BJ (cell line): ENCODE data around the gene ASB15. TPM values are rescaled to one million over a fixed set of nuclear protein-coding genes. Genes with fewer than 3 reads are reported as not detected.

Experiments
- CTCF ChIA-PET: fragments of 350-600 bp; formaldehyde crosslinking; extraction: SDS; loops from one replicate; lab custom pipeline; 2021; ENCODE audit warnings: antibody characterized with exemption, inconsistent platforms; lab: Yijun Ruan, JAX
- POLR2A ChIA-PET: fragments of 300-600 bp; sonication (Branson Sonifier 250); formaldehyde crosslinking; extraction: SDS; loops from one replicate; lab custom pipeline; 2021; ENCODE audit warnings: antibody characterized with exemption; lab: Charles Lee
- DNase-seq: peaks from one replicate; pipeline ENCODE4 v3.0.0-alpha.2; 2011; ENCODE audit warnings: low read depth
- H3K27me3 ChIP-seq: 2 replicates; pipeline ENCODE4 v1.6.0; 2011; ENCODE audit warnings: low read length; ENCODE audit not compliant: control insufficient read depth, insufficient read depth
- H3K36me3 ChIP-seq: 2 replicates; pipeline ENCODE4 v1.5.1; 2011; ENCODE audit warnings: low read length; ENCODE audit not compliant: control insufficient read depth, insufficient read depth
- H3K4me3 ChIP-seq: 2 replicates; pipeline ENCODE4 v1.5.1; 2011; ENCODE audit warnings: low read depth, mild to moderate bottlenecking, control low read depth, low read length
- CTCF ChIP-seq: IDR thresholded peaks from 2 replicates; pipeline ENCODE4 v1.5.1; 2011; ENCODE audit warnings: low read depth, mild to moderate bottlenecking, control low read depth, inconsistent platforms, low read length, moderate library complexity; ENCODE audit not compliant: insufficient read depth
- polyA plus RNA-seq: library from polyadenylated mRNA; depleted of rRNA; stranded (reverse); fragments of >200 nt; gene quantifications from 2 replicates; pipeline ENCODE4 v1.2.3, GENCODE V29; 2011; rRNA removed

ASB15 gene
- polyA plus RNA-seq, 1 experiment, result not detected

GRCh38 chr7:123680580-123680979 lies 79.0 kb downstream of the ASB15 start:
- ChIA-PET CTCF (interaction anchor here (0.7 to 1.4 kb wide), 2 partner anchors 16 to 186 kb away, joined by 3 read pairs; no protein-coding TSS in a partner anchor), POLR2A (no interaction called here)
- TF ChIP-seq CTCF, result no peak
- no peak overlapping the region for H3K4me3 ChIP-seq
- DNase-seq, result no peak
- no peaks in the 10 kb centered on the region for H3K36me3 ChIP-seq
- no peaks in the 10 kb centered on the region for H3K27me3 ChIP-seq

GRCh38 chr7:123681561-123681960 lies 79.9 kb downstream of the ASB15 start:
- Histone ChIP-seq H3K27me3 (no peaks in the 10 kb centered on the region), H3K4me3 (no peak overlapping the region), H3K36me3 (no peaks in the 10 kb centered on the region)
- ChIA-PET CTCF (interaction anchor here (0.6 to 1.9 kb wide), 5 partner anchors 20 to 187 kb away, joined by 3 to 23 read pairs (median 8); no protein-coding TSS in a partner anchor), POLR2A (no interaction called here)
- DNase-seq, result no peak
- TF ChIP-seq CTCF, result no peak

- DNase-seq, result peak; percentile 28
- Histone ChIP-seq H3K36me3 (no peaks in the 10 kb centered on the region), H3K4me3 (no peak overlapping the region), H3K27me3 (no peaks in the 10 kb centered on the region)
- ChIA-PET CTCF (interaction anchor here (0.8 to 1.9 kb wide), 10 partner anchors 8 to 190 kb away, joined by 3 to 23 read pairs (median 5); no protein-coding TSS in a partner anchor), POLR2A (interaction anchor here (0.6 kb wide), 1 partner anchor 9 kb away, joined by 4 read pairs; no protein-coding TSS in a partner anchor)
- peak; percentile 55 for TF ChIP-seq CTCF
Observed at GRCh38 chr7:123682690-123683089, 81.1 kb downstream of the ASB15 start.

- CTCF ChIA-PET, result interaction anchor here (1.3 to 2.3 kb wide), 2 partner anchors 14 to 181 kb away, joined by 3 to 7 read pairs; no protein-coding TSS in a partner anchor
- POLR2A ChIA-PET, result no interaction called here
- no peak for TF ChIP-seq CTCF
Observed at GRCh38 chr7:123687161-123687560, 85.5 kb downstream of the ASB15 start.

GRCh38 chr7:123687727-123688126 lies 86.1 kb downstream of the ASB15 start:
- Histone ChIP-seq H3K27me3 (no peaks in the 10 kb centered on the region), H3K4me3 (no peak overlapping the region), H3K36me3 (0 out of 2 replicates have a peak, but pooled peaks cover 3% of the 10 kb centered on the region)
- DNase-seq, result no peak
- ChIA-PET CTCF (interaction anchor here (2.3 kb wide), 1 partner anchor 14 kb away, joined by 7 read pairs; no protein-coding TSS in a partner anchor), POLR2A (no interaction called here)
- TF ChIP-seq CTCF, result no peak

More at GRCh38 chr7:123687161-123687560, 85.5 kb downstream of the ASB15 start:
- H3K27me3 ChIP-seq, result no peaks in the 10 kb centered on the region
- no peaks in the 10 kb centered on the region for H3K36me3 ChIP-seq
- DNase-seq, result no peak
- no peak overlapping the region for H3K4me3 ChIP-seq

Other genes with a start within 250 kb of the ASB15 start
- gene IQUB, start 67.2 kb upstream of the ASB15 start, polyA plus RNA-seq, result 0.02 and 0.05 TPM in 2 replicates
- 4.8 and 22.8 TPM in 2 replicates for gene NDUFA5, start 44.0 kb upstream of the ASB15 start, polyA plus RNA-seq
- gene LMOD2, start 54.0 kb downstream of the ASB15 start, polyA plus RNA-seq, result not detected in 2 replicates
- gene WASL, start 147.2 kb downstream of the ASB15 start, polyA plus RNA-seq, result 4.0 and 6.6 TPM in 2 replicates
- gene HYAL4, start 243.3 kb downstream of the ASB15 start, polyA plus RNA-seq, result not detected in 2 replicates